Activated CD8-positive, alpha-beta memory T cell treated with anti-CD3 and anti-CD28 coated beads for 24 hours (primary cell): Measurements from ENCODE around the gene RTBDN.
A peak's percentile ranks its signal among the peaks of the same experiment; 100 is the strongest.

Experiments
- DNase-seq: peaks from one replicate; pipeline ENCODE4 v3.0.0-alpha.2; 2020

The RTBDN gene

DNA sequence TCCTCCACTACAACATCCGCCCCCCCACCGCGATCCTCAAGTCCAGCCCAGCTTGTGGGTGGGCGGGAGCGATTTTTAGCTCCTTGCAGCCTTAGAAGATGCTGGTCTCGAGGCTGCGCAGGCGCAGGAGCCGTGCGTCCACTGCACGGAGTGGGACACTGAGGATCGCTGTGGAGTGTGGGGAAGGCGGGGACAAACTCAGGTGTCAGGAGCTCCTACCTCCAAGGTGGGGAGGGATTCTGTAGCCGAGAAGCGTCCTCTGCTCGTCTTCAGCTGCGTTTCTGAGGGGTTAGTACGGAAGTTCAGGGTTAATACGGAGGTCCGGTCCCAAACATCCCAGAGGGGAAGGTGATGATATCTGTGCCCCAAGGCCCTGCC lies at the start of gene RTBDN:
TSS of gene RTBDN (minus strand) at position 14 of the 378 bp plus-strand sequence. CDS start 4,600 bp downstream, outside the sequence.
- peak; percentile 57 for DNase-seq

DNA sequence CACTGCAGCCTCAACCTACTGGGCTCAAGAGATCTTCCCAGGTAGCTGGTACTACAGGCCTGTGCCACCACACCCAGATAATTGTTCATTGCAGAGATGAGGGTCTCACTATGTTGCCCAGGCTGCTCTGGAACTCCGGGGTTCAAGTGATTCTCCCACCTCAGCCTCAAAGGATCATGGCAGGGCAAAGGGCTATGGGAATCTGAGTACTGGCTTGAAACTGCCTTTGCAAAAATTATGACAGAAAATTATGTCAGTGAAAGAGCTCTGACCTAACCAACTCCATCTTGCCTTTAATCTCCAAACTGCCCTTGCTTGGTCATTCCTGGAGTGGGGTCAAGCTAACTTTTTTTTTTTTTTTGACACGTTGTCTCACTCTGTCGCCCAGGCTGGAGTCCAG lies 48.2 kb upstream of the RTBDN start:
- DNase-seq, result no peak

DNA sequence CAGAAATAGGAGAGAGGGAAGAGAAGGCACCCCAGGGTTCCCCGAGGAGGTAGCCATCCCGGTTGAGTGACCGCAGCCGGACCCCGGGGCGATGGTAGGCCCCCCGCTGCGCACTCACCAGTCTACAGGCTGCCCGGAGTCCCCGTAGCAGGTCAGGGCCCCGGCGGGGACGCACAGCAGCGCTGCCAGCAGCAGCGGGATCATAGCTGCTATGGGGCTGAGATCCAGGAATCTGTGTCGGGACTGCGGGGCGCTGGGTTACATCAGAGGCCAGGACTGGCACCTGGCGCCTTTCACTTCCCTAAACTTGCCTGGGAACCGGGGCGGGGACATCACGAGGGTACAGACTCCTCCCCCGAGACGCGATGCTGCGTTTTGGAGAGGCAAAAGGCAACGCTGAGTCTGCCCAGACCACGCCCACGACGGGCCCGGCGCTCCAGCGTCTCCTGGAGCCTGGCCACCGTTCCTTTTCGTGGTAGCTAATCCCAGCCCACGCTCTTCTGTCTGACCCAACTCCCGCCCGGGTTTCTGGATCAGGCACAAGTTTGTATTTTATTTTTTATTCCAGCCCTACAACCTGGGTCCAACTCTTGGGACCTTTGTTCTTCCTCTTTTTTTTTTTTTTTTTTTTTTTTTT lies 46.9 kb upstream of the RTBDN start, which contains the start of gene DNASE2:
TSS of gene DNASE2 (minus strand) at position 278 of the 637 bp plus-strand sequence. CDS start at position 204, 74 bp downstream.
- peak; percentile 93 for DNase-seq

DNA sequence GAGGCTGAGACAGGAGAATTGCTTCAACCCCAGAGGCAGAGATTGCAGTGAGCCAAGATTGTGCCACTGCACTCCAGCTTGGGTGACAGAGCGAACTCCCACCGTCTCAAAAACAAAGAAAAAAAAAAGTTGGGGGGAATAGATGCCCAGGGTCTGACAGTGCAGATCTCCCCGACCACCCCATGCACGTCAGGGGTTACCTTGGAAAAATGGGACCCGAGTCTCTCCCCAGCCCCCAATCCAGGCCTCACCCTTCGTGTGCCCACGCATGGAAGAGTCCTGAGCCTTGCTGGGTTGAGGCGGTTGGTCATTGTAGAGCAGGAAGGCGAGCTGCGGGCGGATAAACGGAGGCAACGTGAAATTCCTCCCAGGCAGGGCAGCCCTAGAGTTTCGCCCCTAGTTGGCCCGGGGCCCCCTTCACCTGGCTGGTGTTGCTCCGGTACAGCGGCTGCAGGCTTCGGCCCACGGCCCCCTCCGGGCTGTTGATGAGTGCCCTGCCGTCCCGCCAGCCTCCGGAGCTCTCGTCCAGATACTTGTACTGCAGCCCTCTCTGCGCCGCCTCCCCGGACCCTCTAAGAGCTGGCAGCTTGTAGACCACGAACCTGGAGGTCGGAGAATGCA lies 46.3 kb upstream of the RTBDN start:
- no peak for DNase-seq

DNA sequence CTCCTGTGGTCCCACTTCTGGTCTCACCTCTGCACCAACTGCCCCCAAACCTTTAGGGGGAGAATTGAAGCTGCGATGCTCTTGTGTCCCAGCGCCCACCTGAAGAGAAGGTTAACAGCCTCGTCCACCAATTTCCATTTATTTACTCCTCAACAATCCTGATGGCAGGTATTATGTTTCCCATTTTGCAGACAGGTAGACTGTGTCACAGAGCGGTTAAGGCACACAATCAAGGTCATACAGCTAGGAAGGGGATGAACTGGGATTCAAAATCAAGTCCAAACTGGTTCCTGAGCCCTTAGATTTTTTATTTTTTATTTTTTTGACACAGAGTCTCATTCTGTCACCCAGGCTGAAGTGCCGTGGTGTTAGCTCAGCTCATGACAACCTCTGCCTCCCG lies 40.7 kb upstream of the RTBDN start:
- no peak for DNase-seq

DNA sequence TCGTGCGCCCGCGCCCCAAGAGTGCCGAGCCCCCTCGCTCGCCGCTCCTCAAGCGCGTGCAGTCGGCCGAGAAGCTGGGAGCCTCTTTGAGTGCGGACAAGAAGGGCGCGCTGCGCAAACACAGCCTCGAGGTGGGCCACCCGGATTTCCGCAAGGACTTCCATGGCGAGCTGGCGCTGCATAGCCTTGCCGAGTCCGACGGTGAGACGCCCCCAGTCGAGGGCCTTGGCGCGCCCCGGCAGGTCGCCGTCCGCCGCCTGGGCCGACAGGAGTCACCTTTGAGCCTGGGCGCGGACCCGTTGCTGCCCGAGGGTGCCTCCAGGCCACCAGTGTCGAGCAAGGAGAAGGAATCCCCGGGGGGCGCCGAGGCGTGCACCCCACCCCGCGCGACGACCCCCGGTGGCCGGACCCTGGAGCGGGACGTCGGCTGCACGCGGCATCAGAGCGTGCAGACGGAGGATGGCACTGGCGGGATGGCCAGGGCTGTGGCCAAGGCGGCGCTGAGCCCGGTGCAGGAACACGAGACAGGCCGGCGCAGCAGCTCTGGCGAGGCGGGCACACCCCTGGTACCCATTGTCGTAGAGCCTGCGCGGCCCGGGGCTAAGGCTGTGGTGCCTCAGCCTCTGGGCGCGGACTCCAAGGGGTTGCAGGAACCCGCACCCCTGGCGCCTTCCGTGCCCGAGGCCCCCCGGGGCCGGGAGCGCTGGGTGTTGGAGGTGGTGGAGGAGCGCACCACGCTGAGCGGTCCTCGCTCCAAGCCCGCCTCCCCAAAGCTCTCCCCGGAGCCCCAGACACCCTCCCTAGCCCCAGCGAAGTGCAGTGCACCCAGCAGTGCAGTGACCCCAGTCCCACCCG lies 39.7 kb upstream of the RTBDN start:
- DNase-seq, result no peak

DNA sequence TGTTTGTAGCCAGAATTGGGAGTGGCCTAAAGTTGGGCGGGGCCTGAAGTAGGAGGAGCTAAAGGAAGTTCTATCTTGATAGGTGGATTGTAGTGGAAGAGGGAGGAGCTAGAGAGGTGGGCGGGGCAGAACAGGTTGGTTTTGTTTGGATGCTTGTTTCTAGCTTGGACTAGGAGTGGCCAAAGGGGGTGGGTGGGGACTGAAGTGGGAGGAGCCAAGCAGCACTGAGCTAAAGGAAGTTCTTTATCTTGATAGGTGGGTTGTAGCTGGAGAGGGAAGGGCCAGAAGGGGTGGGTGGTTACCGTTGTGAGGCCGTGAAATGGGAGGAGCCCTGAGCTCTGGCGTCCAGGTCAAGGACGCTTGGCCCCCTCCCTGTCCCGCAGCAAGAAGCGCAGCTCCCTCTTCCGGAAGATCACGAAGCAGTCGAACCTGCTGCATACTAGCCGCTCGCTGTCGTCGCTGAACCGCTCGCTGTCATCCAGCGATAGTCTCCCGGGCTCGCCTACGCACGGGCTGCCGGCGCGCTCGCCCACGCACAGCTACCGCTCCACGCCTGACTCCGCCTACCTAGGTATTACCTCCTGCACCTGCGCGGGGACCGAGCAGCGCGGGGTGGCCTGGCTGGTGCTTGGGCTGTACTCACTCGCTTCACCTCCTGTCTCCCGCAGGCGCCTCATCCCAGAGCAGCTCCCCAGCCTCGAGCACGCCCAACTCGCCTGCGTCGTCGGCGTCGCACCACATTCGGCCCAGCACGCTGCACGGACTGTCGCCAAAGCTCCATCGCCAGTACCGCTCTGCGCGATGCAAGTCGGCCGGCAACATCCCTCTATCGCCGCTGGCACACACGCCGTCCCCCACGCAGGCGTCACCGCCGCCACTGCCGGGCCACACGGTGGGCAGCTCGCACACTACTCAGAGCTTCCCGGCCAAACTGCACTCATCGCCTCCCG lies 38.8 kb upstream of the RTBDN start:
- peak; percentile 75 for DNase-seq

DNA sequence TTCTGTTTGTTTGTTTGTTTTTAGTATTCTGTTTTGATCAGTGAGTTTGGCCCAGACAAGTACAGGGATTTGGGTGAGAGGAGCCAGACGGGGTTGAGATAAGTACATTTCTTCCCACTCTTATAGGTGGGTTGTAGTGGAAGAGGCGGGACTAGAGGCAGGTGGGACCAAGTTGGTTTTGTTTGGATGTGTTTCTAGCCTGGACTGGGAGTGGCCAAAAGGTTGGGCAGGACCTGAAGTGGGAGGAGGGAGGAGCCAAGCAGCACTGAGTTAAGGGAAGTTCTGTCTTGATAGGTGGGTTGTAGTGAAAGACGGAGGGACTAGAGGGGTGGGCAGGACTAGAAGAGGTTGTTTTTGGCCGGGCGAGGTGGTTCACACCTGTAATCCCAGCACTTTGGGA lies 37.9 kb upstream of the RTBDN start:
- DNase-seq, result no peak

DNA sequence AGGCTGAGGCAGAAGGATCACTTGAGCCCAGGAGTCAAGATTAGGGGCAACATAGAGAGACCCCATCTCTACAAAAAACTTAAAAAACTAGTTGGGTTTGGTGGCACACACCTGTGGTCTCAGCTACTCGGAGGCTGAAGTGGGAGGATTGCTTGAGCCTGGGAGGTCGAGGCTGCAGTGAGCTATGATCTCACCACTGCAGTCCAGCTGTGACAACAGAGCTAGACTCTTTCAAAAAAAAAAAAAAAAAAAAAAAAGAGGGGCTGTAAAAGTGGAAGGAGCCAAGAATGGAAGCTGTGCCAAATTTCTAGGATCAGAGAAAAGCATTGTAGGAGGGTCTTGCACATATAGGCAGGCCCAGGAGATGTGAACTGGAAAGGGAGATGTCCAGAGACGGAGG lies 37.3 kb upstream of the RTBDN start:
- no peak for DNase-seq

DNA sequence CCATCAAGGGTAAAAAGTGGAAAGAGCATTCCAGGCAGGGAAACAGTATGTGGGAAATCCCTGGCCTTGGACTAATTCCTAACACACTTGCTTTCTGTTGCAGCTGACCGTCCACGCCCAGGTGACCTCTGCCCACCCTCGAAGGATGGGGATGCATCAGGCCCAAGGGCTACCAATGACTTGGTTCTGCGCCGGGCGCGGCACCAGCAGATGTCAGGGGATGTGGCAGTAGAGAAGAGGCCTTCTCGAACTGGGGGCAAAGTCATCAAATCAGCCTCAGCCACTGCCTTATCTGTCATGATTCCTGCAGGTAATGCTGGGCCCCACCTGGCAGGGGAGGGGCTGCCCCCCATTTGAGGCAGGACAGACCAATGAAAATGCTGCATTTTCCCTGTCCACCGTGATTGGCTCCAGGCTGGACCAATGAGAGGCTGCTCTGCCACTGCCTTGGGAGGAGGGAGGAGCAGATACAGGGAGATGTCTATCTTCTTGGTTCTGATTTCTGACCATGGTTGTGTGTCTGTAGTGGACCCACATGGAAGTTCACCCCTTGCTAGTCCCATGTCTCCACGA lies 34.2 kb upstream of the RTBDN start:
- no peak for DNase-seq

DNA sequence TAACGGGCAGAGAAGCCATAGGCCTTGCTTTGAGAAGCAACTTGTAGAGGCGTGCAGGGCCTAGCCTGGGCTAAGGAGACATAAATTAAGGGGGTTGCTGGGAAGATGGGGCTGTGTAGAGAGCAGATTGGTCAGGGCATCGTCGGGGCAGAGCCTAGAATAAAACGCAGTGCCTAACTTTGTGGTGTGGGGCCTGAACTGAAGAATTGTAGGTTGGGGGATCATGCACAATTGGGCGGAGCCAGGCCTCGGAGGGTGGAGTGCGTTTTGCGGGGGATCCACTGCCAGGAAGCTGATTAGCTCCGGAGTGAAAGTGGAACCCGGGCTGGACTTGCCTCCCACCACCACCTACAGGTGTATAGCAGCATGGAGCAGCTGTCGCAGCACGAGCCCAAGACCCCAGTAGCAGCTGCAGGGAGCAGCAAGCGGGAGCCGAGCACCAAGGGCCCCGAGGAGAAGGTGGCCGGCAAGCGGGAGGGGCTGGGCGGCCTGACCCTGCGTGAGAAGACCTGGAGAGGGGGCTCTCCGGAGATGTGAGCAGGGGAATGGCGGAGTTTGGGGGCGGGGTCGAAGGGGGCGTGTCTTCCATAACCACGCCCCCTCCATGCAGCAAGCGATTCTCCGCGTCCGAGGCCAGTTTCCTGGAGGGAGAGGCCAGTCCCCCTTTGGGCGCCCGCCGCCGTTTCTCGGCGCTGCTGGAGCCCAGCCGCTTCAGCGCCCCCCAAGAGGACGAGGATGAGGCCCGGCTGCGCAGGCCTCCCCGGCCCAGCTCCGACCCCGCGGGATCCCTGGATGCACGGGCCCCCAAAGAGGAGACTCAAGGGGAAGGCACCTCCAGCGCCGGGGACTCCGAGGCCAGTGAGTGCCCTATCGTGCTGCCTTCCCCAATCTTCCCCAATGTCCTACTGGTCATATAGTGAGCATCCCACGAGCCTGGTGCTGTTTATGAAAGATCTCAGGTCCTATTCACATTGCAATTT lies 33.0 kb upstream of the RTBDN start:
- DNase-seq, result peak; percentile 89

DNA sequence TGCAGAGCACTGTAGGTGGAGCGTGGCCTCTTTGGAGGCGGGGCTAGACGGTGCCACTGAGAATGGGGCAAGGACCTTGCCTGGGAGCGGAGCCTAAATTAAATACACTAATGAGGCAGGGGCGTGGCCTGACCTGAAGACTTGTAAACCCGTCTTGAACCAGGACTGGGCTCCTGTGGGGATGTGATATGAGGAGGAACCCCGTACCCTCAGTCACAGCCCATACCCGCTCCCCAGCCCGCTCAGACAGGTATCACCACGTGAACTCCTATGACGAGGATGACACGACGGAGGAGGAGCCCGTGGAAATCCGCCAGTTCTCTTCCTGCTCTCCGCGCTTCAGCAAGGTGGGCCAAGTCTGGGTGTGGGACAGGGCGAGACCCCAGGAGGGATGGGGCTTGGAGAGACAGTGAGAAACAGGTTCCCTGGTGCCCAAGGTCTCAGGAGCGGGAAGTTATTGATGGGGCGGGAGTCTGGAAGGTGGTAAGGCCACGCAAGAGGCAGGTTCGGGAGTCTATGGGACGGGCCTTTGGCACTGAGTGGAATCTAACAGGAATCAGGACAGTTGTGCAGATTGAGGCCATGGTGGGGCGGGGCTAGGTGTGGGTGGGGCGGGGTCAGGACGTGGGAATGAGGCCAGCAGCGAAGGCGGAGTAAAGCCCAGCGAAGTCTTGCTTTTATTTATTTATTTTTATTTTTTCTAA lies 32.2 kb upstream of the RTBDN start:
- DNase-seq, result no peak

DNA sequence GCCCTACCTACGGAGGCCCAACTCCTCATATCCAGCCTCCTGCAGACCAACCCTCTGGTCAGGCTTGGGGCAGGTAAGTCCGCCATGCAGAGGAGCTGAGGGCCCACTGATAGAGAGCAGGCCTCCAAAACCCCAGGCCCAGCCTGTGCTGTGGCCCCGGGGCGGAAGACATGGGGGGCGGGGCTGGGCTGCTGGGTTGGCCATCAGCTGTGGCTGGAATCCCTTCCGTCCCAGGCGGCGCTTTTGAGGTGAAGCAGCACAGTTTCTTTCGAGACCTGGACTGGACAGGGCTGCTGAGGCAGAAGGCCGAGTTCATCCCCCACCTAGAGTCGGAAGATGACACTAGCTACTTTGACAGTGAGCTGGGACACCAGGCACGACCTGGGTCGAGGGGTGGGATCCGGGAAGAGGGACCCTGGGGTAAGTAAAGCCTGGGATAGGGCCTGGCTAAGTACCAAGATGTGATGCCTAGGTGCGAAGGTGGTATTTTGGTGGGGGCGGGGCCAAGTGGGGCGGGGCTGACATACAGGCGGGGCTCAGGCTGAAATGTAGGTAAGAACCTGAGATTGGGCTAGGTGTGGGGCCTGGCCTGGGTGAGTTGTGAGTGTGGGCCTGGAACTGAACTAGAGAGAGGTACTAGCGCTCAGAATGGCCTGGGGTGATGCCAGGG lies 31.5 kb upstream of the RTBDN start:
- DNase-seq, result no peak

DNA sequence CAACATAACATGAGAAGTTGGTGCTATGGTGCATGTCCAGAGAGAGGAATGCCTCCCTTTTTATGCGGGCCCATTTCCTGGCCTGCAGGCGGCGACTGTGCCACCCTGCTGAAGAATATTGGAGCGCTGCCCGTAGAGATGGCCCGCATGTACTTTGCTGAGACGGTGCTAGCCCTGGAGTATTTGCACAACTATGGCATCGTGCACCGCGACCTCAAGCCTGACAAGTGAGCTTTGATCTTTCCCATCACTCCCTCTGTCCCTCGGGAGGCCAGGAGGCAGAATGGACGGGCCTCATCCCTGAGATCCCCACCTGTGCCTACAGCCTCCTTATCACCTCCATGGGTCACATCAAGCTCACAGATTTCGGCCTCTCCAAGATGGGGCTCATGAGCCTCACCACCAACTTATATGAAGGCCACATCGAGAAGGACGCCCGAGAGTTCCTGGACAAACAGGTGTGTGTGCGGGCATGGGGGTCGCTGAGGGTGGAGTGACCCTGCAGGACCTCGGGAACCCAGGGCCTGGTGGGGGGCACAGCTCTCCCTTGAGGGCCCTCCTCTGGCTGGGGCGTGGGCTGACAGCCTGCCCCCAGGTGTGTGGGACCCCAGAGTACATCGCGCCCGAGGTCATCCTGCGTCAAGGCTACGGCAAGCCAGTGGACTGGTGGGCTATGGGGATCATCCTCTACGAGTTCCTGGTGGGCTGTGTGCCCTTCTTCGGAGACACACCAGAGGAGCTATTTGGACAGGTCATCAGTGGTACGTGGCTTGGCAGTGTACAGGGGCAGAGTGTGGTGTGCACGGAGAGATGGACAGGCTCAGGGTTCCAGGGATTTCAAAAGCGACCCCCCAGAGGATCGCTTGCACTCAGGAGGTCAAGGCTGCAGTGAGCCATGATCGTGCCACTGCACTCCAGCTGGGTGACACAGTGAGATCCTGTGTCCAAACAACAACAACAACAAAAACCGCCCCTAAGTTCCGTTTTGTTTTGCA lies 30.6 kb upstream of the RTBDN start:
- DNase-seq, result no peak

DNA sequence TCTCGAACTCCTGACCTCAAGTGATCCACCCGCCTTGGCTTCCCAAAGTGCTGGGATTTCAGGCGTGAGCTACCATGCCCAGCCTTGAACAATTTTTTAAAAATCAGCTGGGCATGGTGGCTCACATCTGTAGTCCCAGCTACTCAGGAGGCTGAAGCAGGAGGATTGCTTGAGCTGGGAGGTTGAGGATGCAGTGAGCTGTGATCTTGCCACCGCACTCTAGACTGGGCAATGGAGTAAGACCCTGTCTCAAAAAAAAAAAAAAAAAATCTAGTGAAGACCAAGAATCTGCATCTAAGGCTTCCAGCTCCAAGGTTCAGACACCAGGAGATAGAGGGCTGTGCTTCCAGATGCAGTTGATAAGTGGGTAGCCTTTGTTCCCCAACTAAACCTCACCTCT lies 29.8 kb upstream of the RTBDN start:
- DNase-seq, result no peak

DNA sequence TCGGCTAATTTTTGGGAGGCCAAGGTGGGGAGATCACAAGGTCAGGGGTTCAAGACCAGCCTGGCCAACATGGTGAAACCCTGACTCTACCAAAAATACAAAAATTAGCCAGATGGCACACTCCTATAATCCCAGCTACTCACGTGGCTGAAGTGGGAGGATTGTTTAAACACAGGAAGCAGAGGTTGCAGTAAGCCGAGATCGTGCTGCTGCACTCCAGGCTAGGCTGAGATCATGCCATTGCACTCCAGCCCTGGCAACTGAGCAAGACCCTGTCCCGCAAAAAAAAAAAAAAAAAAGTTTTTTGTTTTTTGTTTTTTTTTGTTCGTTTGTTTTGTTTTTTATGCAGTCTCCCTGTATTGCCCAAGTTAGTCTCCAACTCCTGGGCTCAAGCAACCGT lies 25.2 kb upstream of the RTBDN start:
- no peak for DNase-seq

DNA sequence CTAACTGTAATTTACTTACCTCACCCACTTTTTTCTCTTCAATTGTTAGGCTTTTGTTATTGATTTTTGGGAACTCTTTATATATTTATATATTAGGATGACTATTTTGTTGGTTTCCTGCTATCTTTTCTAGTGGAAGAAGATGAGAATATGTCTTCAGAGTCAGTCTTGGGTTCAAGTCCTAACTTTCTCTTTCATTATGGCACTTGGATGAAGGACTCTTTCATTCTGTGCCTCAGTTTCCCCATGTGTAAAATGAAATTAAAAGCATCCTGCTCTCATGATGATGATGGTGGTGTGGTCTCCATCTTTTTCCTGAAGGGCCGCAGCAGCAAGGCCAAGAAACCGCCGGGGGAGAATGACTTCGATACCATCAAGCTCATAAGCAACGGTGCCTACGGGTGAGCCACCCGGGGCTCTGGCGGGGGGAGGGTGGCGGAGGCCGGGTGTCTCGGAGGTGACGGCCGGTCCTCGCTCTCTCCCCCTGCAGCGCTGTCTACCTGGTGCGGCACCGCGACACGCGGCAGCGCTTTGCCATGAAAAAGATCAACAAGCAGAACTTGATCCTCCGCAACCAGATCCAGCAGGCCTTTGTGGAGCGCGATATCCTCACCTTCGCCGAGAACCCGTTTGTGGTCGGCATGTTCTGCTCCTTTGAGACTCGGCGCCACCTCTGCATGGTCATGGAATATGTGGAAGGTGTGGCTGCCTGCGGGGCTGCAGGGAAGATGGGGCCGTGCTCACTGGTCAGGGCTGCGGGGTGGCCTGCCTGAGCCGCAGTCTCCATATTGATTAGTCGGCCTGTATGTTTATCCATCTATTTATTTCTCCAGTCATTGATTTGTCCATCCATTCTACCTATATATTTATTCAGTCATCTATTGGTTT lies 23.9 kb upstream of the RTBDN start:
- no peak for DNase-seq

DNA sequence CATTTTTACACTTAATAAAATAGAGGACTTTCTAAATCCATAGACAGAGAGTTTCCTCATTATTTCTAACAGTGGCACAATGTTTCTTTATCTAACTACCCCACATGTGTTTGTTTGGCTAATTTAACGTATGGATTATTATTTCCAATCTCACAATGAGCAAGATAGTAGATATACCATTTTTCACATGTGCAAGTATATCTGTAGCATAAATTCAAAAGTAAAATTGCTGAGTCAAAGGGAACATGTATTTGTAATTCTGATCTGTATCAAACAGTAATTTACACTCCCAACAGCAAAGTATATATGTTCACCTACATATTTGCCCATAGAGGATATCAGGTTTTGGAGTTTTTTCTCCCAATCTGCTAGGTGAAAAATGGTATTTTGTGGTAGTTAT lies 22.3 kb upstream of the RTBDN start:
- no peak for DNase-seq
